Activated T-helper 1 cell treated with Interleukin-2 at 50 U/mL for 16 hours (primary cell): ENCODE data around the gene PHKA2.

Experiments
- DNase-seq: peaks from one replicate; pipeline ENCODE4 v3.0.0-alpha.2; 2020; ENCODE audit warnings: low read depth

PHKA2 gene

DNA sequence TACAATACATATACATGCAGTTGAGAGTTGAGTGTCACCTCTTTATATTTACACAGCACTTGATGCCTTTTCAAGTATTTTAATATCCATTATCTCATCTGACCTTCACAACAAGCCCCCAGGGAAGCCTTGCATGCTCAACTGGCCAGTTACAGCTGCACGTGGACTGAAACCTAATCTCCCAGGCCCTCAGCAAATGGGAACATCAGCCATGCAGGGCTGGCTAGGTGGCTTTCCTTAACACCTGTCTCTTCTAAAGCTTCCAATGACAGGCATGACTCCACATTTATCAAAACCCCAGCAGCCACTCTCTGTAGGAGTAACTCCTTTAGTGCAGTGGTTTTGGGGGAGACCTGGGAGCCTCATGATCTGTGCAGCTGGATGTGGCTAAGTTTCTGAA lies 56.4 kb downstream of the PHKA2 start:
- no peak for DNase-seq

DNA sequence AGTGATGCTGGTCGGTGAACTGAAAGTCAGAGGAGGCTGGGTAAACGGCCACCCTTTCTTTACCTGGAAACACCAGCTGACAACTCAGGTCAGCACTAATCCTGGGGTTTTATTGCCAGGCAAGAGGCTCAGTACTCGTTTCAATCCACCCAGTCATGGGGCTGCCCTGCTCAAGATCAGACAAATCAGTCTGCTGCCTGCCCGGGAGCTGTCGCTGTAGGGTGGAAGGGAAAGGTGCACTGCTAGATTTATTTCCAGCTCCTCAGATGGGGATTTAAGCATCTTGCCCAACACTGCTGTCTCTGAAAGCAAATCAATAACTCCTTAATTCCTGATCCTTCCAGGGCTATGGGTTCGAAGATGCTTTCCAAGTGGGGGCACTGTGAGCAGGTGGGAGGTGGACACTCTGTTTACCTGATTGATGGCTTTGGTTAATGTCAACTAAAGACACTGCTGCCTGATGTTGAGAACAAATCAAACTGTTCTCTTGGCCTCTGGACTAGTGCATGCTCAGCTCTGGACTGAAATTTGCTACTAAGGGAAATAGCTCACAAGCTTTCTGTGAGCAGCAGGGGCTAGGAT lies 59.3 kb downstream of the PHKA2 start:
- no peak for DNase-seq

GRCh38 chrX:18920566-18920965 lies 63.3 kb downstream of the PHKA2 start:
- DNase-seq, result no peak

GRCh38 chrX:18920079-18920478 lies 63.8 kb downstream of the PHKA2 start:
- DNase-seq, result no peak

- no peak for DNase-seq
Observed at GRCh38 chrX:18917831-18918230, 66.1 kb downstream of the PHKA2 start.

GRCh38 chrX:18906286-18906685 lies 77.6 kb downstream of the PHKA2 start:
- no peak for DNase-seq

GRCh38 chrX:18900401-18900976 lies 83.4 kb downstream of the PHKA2 start:
- DNase-seq, result no peak

- DNase-seq, result no peak
Observed at GRCh38 chrX:18899796-18900380, 84.0 kb downstream of the PHKA2 start.

DNA sequence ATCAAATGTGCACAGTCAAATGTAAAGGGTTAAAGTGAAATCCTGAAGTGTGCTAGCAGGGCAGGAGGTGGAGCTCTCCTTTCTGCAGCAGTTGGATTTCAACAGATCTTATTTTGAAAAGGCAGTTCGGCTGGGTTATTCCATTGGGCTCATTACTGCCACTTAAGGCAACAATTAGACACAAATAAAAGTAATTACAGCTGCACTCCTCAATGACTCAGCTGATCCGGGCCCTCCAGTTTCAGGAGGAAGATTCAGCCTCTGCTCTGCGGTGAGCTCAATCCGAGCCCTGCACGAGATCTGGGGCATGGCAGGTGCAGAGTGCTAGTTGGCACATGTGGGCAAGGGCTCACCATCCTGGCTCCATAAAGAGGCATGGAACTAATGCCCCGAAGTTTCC lies 85.4 kb downstream of the PHKA2 start:
- no peak for DNase-seq

DNA sequence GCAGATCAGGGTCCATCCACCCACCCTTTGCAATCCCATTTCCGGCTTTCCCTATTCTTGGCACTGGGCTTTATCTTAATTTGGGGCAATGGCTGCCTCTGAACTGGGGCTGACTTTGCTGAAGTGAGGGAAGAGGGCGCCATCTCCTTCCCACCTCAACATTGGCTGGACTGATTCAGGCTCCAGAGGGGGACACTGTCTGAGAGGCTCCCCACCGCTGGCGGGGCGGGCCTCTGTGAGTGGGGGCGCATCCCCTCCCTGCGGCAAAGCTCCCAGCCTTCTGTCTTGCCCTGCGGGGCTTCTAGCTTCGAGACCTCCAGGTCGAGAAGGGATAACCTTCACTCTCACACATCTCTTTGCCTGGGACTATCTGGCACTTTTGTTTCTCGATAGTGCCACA lies 85.8 kb downstream of the PHKA2 start:
- no peak for DNase-seq

DNA sequence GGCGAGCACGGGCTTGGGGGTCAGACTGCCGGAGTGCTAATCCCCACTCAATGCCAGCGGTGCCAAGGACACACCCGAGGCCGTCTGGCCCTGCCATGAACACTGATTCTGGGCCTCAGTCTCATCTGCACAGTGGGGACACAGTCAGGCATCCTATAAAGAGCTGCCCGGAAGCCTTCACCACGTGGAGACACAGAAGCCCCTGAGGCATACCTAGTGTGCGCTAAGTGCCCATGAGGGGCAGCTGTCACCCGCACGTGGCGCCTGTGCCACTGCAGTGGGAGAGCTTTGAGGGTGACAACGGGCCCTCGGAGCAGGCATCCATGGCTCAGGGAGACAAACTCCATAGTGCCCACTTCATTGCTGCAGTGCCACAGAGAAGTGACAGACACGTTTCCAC lies 86.3 kb downstream of the PHKA2 start:
- no peak for DNase-seq

DNA sequence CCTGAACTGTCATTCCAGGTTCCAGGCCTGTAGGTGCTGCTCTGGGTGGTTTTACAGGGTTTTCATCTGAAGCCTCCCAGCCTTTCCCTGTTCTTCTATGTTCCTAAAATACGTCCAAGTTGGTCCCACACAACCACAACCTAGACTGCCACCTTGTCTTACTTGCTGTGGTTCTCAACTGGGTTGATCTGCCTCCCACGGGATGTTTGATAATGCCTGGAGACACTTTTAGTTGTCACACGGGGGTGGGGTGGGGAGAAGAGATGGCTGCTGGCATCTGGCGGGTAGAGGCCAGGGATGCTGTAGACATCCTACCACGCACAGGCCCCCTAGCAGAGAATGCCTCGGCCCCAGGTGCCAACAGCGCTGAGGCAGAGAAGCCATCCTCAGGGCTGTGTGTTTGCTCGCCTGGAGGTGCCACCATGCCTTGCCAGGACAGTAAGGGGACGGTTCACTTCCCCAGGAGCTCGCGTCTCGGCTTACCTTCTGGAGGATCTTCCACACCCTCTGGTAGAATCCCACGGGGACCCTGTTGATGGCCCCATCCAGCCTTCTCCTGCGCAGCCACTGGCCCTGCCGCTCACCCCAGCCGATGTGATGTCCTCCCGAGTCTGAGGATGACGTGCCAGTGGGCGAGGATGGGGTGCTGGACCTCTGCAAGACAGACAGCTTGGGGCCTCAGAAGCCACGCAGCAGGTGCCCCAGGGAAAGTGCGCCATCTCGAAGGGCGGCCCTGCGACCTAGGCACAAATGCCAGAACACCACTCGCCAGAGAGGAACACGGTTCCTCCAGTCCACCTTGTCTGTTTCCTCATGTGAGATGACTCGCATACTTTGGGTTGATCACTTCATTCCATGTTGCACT lies 87.0 kb downstream of the PHKA2 start:
- DNase-seq, result no peak

- no peak for DNase-seq
Observed at GRCh38 chrX:18895189-18895951, 88.5 kb downstream of the PHKA2 start.

DNA sequence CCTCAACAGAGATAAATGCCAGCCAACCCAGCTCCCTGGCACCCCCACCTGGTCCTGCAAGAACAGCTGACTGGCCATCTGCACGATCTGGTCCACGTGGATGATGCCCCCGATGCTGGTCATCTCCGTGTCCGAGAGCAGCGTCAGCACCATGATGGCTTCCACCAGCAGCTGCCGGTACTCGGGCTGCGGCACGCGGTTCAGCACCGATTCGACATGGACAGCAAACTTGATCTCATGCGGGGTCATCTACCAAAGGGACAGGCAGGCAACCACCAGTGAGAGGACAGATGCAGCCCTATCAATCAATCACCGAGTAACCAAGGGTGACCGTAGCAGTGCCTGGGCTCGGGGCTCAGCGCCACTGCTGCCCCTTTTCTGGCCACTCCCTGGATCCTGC lies 89.8 kb downstream of the PHKA2 start:
- no peak for DNase-seq

GRCh38 chrX:18893536-18893935 lies 90.4 kb downstream of the PHKA2 start:
- DNase-seq, result no peak

- DNase-seq, result no peak
Observed at GRCh38 chrX:18892899-18893298, 91.0 kb downstream of the PHKA2 start.

DNA sequence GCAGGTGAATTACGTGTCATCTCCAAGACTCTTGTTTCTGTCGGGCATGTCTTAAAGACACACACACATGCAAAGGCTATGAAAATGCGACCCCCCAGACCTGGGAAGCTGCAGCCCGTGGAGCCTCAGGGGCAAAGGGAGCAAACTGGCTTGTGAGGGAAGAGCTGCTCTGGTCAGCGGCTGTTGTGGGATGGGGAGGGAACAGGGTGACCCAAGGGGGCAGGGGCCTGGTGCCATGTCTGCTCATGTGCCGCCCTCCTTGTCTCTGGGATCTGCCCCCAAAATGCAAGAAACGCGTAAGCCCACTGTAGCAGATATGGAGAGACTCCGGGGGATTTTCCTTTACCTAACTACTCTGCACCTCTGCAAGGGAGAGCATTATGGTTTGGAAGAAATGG lies 92.4 kb downstream of the PHKA2 start:
- DNase-seq, result no peak

GRCh38 chrX:18890724-18891547 lies 93.0 kb downstream of the PHKA2 start:
- DNase-seq, result no peak

DNA sequence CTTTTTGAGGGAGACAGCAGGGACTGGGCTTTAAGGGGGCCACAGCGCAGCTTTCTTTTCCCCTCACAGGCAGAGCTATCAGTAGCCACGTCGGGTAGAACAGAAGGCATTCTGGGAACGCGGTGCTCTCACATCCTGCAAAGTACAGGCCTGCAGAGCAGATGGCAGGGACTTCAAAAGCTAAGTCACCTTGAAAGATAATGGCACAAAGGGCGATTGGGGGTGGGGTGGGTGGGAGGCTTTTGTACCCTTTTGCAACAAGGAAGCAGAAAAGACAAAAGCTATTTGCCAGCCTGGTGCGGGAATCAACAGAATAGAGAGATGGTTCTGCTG lies 93.9 kb downstream of the PHKA2 start:
- DNase-seq, result no peak

GRCh38 chrX:18889346-18890048 lies 94.4 kb downstream of the PHKA2 start:
- no peak for DNase-seq

- DNase-seq, result no peak
Observed at GRCh38 chrX:18888281-18888680, 95.6 kb downstream of the PHKA2 start.
